GM19240 (cell line): Measurements from ENCODE around the gene NBPF8.
"Not testable (repeated sequence)": the region's sequence is repeated elsewhere in the genome, so short reads cannot be mapped to it uniquely, and the experiment has no call there.

Experiments
- DNase-seq: peaks from one replicate; pipeline ENCODE4 v3.0.0; 2011; ENCODE audit warnings: low spot score; ENCODE audit not compliant: insufficient read length

The NBPF8 gene

GRCh38 chr1:120414911-120415480, at the start of gene NBPF8:
Gene NBPF8, plus strand, starts transcription at chr1:120415035. Its CDS starts 21,488 bp downstream, at chr1:120436523.
- not testable (repeated sequence) for DNase-seq

- DNase-seq = not testable (repeated sequence)
These were observed 47.1 kb upstream of the NBPF8 start for GRCh38 chr1:120367709-120368108.

- DNase-seq = not testable (repeated sequence)
These were observed 28.2 kb upstream of the NBPF8 start for GRCh38 chr1:120386651-120387050.

GRCh38 chr1:120388597-120389126, 26.2 kb upstream of the NBPF8 start:
- DNase-seq = not testable (repeated sequence)

- not testable (repeated sequence) for DNase-seq
These were observed 23.5 kb upstream of the NBPF8 start for GRCh38 chr1:120391365-120391764.

- DNase-seq = not testable (repeated sequence)
These were observed 21.3 kb upstream of the NBPF8 start for GRCh38 chr1:120393316-120394232.

GRCh38 chr1:120405348-120405747, 9.5 kb upstream of the NBPF8 start:
- DNase-seq = not testable (repeated sequence)

GRCh38 chr1:120414451-120414850, 384 bp upstream of the NBPF8 start:
- not testable (repeated sequence) for DNase-seq

GRCh38 chr1:120415492-120415961, 692 bp downstream of the NBPF8 start:
- not testable (repeated sequence) for DNase-seq

- DNase-seq = not testable (repeated sequence)
These were observed 10.2 kb downstream of the NBPF8 start for GRCh38 chr1:120425063-120425462.

GRCh38 chr1:120431626-120432025, 16.8 kb downstream of the NBPF8 start:
- not testable (repeated sequence) for DNase-seq

GRCh38 chr1:120433831-120434230, 19.0 kb downstream of the NBPF8 start:
- DNase-seq = not testable (repeated sequence)

- DNase-seq = not testable (repeated sequence)
These were observed 34.3 kb downstream of the NBPF8 start for GRCh38 chr1:120449124-120449523.
